GM21825 (cell line): Measurements from ENCODE around the gene TSC22D2.
"Not testable (repeated sequence)": the region's sequence is repeated elsewhere in the genome, so short reads cannot be mapped to it uniquely, and the experiment has no call there.

Source experiments
- ATAC-seq: cut with Tn5 transposase; IDR thresholded peaks from one replicate; pipeline ENCODE4 v1.9.1; 2021; ENCODE audit warnings: mild to moderate bottlenecking, moderate library complexity; ENCODE audit not compliant: unreplicated experiment

Gene TSC22D2

GRCh38 chr3:150479370-150479769 is 71.3 kb downstream of the TSC22D2 start:
- ATAC-seq: no peak

GRCh38 chr3:150480877-150481276 is 72.8 kb downstream of the TSC22D2 start:
- no peak for ATAC-seq

- no peak for ATAC-seq
Measured at GRCh38 chr3:150483226-150483625, 75.1 kb downstream of the TSC22D2 start.

GRCh38 chr3:150484410-150484809 is 76.3 kb downstream of the TSC22D2 start:
- ATAC-seq: no peak

GRCh38 chr3:150488867-150489266 is 80.8 kb downstream of the TSC22D2 start:
- no peak for ATAC-seq

- ATAC-seq: no peak
Measured at GRCh38 chr3:150490277-150490986, 82.3 kb downstream of the TSC22D2 start.

GRCh38 chr3:150494411-150494977 is 86.4 kb downstream of the TSC22D2 start:
- ATAC-seq: no peak

GRCh38 chr3:150495149-150495548 is 87.1 kb downstream of the TSC22D2 start:
- ATAC-seq: no peak

GRCh38 chr3:150495563-150496168 is 87.6 kb downstream of the TSC22D2 start:
- ATAC-seq: no peak

GRCh38 chr3:150497956-150498355 is 89.9 kb downstream of the TSC22D2 start:
- ATAC-seq: no peak

GRCh38 chr3:150500960-150501359 is 92.9 kb downstream of the TSC22D2 start:
- ATAC-seq: not testable (repeated sequence)

- ATAC-seq: no peak
Measured at GRCh38 chr3:150503402-150504099, 95.5 kb downstream of the TSC22D2 start.

- no peak for ATAC-seq
Measured at GRCh38 chr3:150504483-150504882, 96.4 kb downstream of the TSC22D2 start.

- ATAC-seq: no peak
Measured at GRCh38 chr3:150508401-150508800, 100.3 kb downstream of the TSC22D2 start.

- no peak for ATAC-seq
Measured at GRCh38 chr3:150509780-150510179, 101.7 kb downstream of the TSC22D2 start.

GRCh38 chr3:150511122-150511821 is 103.2 kb downstream of the TSC22D2 start:
- ATAC-seq: no peak

- ATAC-seq: no peak
Measured at GRCh38 chr3:150515210-150515609, 107.1 kb downstream of the TSC22D2 start.
